ENCODE data around the gene TNFAIP3.

TNFAIP3 gene

GRCh38 chr6:137849181-137849980 lies 17.7 kb upstream of the TNFAIP3 start:
- no peak overlapping the region for H3K4me3 ChIP-seq (ENCODE audit: low read length)
- peak; percentile 27 for DNase-seq (ENCODE audit: low read depth)
- TF ChIP-seq CTCF (IDR thresholded peaks at IDR 0.05; ENCODE audit: insufficient read depth, low read depth, low read length, missing control alignments) = no peak

DNA sequence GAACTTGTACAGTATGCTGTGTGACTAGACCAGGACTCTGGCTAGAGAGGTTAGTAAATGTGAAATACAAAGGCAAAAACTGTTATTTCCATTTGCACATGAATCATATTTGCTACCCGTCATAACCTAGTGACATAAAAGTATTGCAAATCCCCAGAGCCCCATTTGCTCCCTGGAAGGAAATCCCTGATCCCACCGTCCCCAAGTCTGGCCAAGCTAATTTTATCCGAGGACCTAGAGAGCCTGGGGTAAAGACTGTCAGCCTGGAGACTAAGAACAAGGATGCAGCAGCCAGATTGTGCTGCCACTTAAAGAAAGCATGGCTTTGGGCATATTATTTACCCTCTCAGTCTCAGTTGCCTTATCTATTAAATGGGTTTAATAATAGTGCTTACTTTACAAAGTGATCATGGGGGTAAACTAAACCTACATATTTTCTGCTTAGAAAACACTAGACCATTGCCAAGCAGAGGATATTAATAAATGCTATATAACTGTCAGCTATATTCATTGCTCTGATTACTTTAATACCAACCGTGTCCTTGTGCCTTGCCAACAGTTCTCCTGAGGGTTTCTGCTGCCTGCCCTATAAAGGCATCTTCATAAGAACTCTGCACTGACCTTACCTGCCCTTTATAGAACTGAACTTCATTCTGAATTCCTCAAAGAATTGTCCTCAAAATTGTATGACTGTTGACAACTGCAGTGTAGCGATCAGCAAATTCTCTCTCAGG lies 16.9 kb upstream of the TNFAIP3 start:
- H3K4me3 ChIP-seq (ENCODE audit: low read length) = no peak overlapping the region
- no peak for DNase-seq (ENCODE audit: low read depth)
- TF ChIP-seq CTCF (IDR thresholded peaks at IDR 0.05; ENCODE audit: insufficient read depth, low read depth, low read length, missing control alignments) = no peak

DNA sequence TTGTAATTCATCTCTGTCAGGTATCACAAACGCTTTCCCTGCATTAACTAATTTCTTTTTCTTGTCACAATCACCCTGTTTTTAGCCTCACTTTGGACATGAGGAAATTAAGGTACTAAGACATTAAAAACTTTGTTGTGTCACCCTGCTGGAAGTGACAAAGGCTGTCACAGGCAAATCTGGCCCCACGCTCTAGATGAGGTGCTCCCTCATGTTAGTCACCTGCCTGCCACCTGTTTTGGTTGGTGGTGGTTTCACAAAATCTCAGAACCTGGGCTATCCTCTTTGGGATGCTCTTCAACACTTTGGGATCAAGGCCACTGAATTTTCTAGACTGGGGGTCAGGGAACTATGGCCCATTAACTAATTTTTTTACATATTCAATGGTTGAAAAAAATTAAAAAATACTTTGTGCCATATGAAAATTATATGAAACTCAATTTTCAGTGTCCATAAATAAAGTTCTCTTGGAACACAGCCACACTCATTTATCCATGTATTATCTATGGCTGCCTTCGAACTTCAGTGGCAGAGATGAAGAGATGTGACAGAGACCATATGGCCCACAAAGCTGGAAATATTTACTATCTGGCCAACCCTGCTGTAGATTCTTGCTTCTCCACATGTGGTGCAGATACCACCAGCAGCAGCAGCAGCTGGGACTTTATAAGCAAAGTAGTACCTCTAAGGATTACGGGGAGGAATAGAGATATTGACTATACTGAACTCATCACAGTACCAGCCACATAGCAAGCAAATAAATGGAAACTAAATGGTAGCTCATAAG lies 16.1 kb upstream of the TNFAIP3 start:
- no peak for DNase-seq (ENCODE audit: low read depth)
- no peak overlapping the region for H3K4me3 ChIP-seq (ENCODE audit: low read length)
- no peak for TF ChIP-seq CTCF (IDR thresholded peaks at IDR 0.05; ENCODE audit: insufficient read depth, low read depth, low read length, missing control alignments)

- H3K4me3 ChIP-seq (ENCODE audit: low read length) = no peak overlapping the region
- DNase-seq (ENCODE audit: low read depth) = peak; percentile 95
- TF ChIP-seq CTCF (IDR thresholded peaks at IDR 0.05; ENCODE audit: insufficient read depth, low read depth, low read length, missing control alignments) = no peak
These were observed 15.4 kb upstream of the TNFAIP3 start for GRCh38 chr6:137851669-137852068.

- H3K4me3 ChIP-seq (ENCODE audit: low read length) = no peak overlapping the region
- TF ChIP-seq CTCF (IDR thresholded peaks at IDR 0.05; ENCODE audit: insufficient read depth, low read depth, low read length, missing control alignments) = no peak
- DNase-seq (ENCODE audit: low read depth) = peak; percentile 84
These were observed 14.7 kb upstream of the TNFAIP3 start for GRCh38 chr6:137852346-137852745.

GRCh38 chr6:137852811-137853210 lies 14.2 kb upstream of the TNFAIP3 start:
- H3K4me3 ChIP-seq (ENCODE audit: low read length) = no peak overlapping the region
- DNase-seq (ENCODE audit: low read depth) = peak; percentile 46
- TF ChIP-seq CTCF (IDR thresholded peaks at IDR 0.05; ENCODE audit: insufficient read depth, low read depth, low read length, missing control alignments) = no peak
